Stimulated activated CD8-positive, alpha-beta memory T cell treated with anti-CD3 and anti-CD28 coated beads, Interleukin-7, amount 100 ng/mL, for 48 hours (primary cell): ENCODE measurements around the gene IQGAP1.
"Not testable (repeated sequence)": the region's sequence is repeated elsewhere in the genome, so short reads cannot be mapped to it uniquely, and the experiment has no call there.

Experiments
- DNase-seq, 2 donors: peaks; one replicate each; pipeline ENCODE4 v3.0.0-alpha.2; 2020; ENCODE audit warnings: low read depth in 1 of 2; ENCODE audit errors: extremely low read depth in 1 of 2

The IQGAP1 gene

GRCh38 chr15:90407871-90408317, 19.9 kb downstream of the IQGAP1 start:
- no peak for DNase-seq

- no peak for DNase-seq
These were observed 20.6 kb downstream of the IQGAP1 start for GRCh38 chr15:90408657-90409056.

- not testable (repeated sequence) for DNase-seq
These were observed 21.5 kb downstream of the IQGAP1 start for GRCh38 chr15:90409587-90409986.

GRCh38 chr15:90410316-90410715, 22.3 kb downstream of the IQGAP1 start:
- DNase-seq, result not testable (repeated sequence)

GRCh38 chr15:90411176-90411575, 23.1 kb downstream of the IQGAP1 start:
- no peak for DNase-seq

GRCh38 chr15:90412356-90413194, 24.5 kb downstream of the IQGAP1 start:
- DNase-seq, result no peak

- no peak for DNase-seq
These were observed 25.7 kb downstream of the IQGAP1 start for GRCh38 chr15:90413411-90414379.

GRCh38 chr15:90414408-90415028, 26.5 kb downstream of the IQGAP1 start:
- DNase-seq, result peak in 1 of 2 donors; percentile 51

GRCh38 chr15:90416052-90416451, 28.0 kb downstream of the IQGAP1 start:
- DNase-seq, result not testable (repeated sequence)

- DNase-seq, result no peak
These were observed 30.6 kb downstream of the IQGAP1 start for GRCh38 chr15:90418627-90419026.

- no peak for DNase-seq
These were observed 31.2 kb downstream of the IQGAP1 start for GRCh38 chr15:90419206-90419605.

GRCh38 chr15:90419738-90420406, 31.8 kb downstream of the IQGAP1 start:
- no peak for DNase-seq

GRCh38 chr15:90420451-90420850, 32.4 kb downstream of the IQGAP1 start:
- DNase-seq, result no peak

- DNase-seq, result no peak
These were observed 33.5 kb downstream of the IQGAP1 start for GRCh38 chr15:90421527-90421926.

GRCh38 chr15:90422043-90422442, 34.0 kb downstream of the IQGAP1 start:
- DNase-seq, result no peak

- DNase-seq, result no peak
These were observed 34.9 kb downstream of the IQGAP1 start for GRCh38 chr15:90422936-90423335.

- DNase-seq, result no peak
These were observed 35.8 kb downstream of the IQGAP1 start for GRCh38 chr15:90423801-90424319.

- DNase-seq, result no peak
These were observed 37.8 kb downstream of the IQGAP1 start for GRCh38 chr15:90425726-90426346.

GRCh38 chr15:90427185-90427584, 39.1 kb downstream of the IQGAP1 start:
- DNase-seq, result no peak

- no peak for DNase-seq
These were observed 44.2 kb downstream of the IQGAP1 start for GRCh38 chr15:90432253-90432652.
